ENCODE data around the gene IL11RA.
"Not testable (repeated sequence)": the region's sequence is repeated elsewhere in the genome, so short reads cannot be mapped to it uniquely, and the experiment has no call there.

Gene IL11RA

GRCh38 chr9:34630402-34631154, 21.4 kb upstream of the IL11RA start:
- DNase-seq = no peak

GRCh38 chr9:34633166-34633565, 18.8 kb upstream of the IL11RA start:
- no peak for DNase-seq

- peak; percentile 86 for DNase-seq
Observed at GRCh38 chr9:34633851-34634550, 18.0 kb upstream of the IL11RA start.

GRCh38 chr9:34634551-34635248, 17.3 kb upstream of the IL11RA start:
- DNase-seq = no peak

GRCh38 chr9:34635556-34635955, 16.4 kb upstream of the IL11RA start:
- no peak for DNase-seq

- DNase-seq = peak; percentile 12
Observed at GRCh38 chr9:34636791-34637355, 15.1 kb upstream of the IL11RA start.

- peak; percentile 95 for DNase-seq
Observed at GRCh38 chr9:34637356-34638137, 14.4 kb upstream of the IL11RA start, which contains the start of gene SIGMAR1. Gene SIGMAR1, minus strand, starts transcription at chr9:34637787. Its CDS starts 90 bp downstream, at chr9:34637697.

GRCh38 chr9:34638138-34638445, 13.9 kb upstream of the IL11RA start:
- peak; percentile 15 for DNase-seq

GRCh38 chr9:34639322-34639721, 12.7 kb upstream of the IL11RA start:
- not testable (repeated sequence) for DNase-seq

GRCh38 chr9:34642679-34643078, 9.3 kb upstream of the IL11RA start:
- DNase-seq = no peak

- no peak for DNase-seq
Observed at GRCh38 chr9:34644766-34645314, 7.1 kb upstream of the IL11RA start.

- DNase-seq = peak; percentile 98
Observed at GRCh38 chr9:34646211-34647083, 5.5 kb upstream of the IL11RA start, which contains the start of gene GALT. Gene GALT, plus strand, starts transcription at chr9:34646675. Its CDS starts 30 bp downstream, at chr9:34646705.

GRCh38 chr9:34647084-34647403, 4.9 kb upstream of the IL11RA start:
- no peak for DNase-seq

GRCh38 chr9:34647651-34648050, 4.3 kb upstream of the IL11RA start:
- peak; percentile 21 for DNase-seq

GRCh38 chr9:34648673-34649072, 3.3 kb upstream of the IL11RA start:
- DNase-seq = no peak

GRCh38 chr9:34650816-34651215, 1.2 kb upstream of the IL11RA start:
- DNase-seq = no peak

GRCh38 chr9:34651321-34651720, 664 bp upstream of the IL11RA start:
- DNase-seq = no peak

GRCh38 chr9:34652602-34653000, 616 bp downstream of the IL11RA start:
- no peak for DNase-seq

- no peak for DNase-seq
Observed at GRCh38 chr9:34653151-34654072, 1.4 kb downstream of the IL11RA start.

Data from CD4-positive, alpha-beta T cell treated with Interleukin-6 for 4 hours (primary cell).